Neural progenitor cell (in vitro differentiated cells): ENCODE measurements around the gene ARID4A.

ENCODE experiments used
- EZH2 ChIP-seq: fragments of 200-600 bp; sonication (generic); IDR thresholded peaks from 2 replicates; pipeline ENCODE4 v1.6.1; 2017; ENCODE audit warnings: antibody characterized with exemption, mild to moderate bottlenecking, moderate library complexity
- TF ChIP-seq, protein P1 (sequence below): fragments of 200-600 bp; sonication (generic); IDR thresholded peaks from 2 replicates; pipeline ENCODE4 v1.5.1; 2017; ENCODE audit warnings: antibody characterized with exemption, mild to moderate bottlenecking

DNA sequence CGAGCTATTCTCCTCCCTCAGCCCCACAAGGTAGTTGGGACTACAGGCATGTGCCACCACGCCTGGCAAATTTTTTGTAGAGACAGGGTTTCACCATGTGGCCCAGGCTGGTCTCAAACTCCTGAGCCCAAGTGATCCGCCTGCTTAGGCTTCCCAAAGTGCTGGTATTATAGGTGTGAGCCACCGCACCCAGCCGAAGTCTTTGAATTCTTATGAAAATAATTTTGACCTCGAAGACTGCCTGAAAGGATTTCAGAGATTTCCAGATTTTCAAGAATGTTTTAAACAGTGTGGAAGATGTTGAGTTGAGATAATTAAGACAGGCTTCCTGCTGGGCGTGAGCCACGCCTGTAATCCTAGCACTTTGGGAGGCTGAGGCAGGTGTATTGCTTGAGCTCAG, 48.7 kb upstream of the ARID4A start:
- TF ChIP-seq, protein P1, sequence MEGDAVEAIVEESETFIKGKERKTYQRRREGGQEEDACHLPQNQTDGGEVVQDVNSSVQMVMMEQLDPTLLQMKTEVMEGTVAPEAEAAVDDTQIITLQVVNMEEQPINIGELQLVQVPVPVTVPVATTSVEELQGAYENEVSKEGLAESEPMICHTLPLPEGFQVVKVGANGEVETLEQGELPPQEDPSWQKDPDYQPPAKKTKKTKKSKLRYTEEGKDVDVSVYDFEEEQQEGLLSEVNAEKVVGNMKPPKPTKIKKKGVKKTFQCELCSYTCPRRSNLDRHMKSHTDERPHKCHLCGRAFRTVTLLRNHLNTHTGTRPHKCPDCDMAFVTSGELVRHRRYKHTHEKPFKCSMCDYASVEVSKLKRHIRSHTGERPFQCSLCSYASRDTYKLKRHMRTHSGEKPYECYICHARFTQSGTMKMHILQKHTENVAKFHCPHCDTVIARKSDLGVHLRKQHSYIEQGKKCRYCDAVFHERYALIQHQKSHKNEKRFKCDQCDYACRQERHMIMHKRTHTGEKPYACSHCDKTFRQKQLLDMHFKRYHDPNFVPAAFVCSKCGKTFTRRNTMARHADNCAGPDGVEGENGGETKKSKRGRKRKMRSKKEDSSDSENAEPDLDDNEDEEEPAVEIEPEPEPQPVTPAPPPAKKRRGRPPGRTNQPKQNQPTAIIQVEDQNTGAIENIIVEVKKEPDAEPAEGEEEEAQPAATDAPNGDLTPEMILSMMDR, result no peak
- no peak for TF ChIP-seq EZH2
